HG03342 (cell line): ENCODE data around the gene RELT.
"Not testable (repeated sequence)": the region's sequence is repeated elsewhere in the genome, so short reads cannot be mapped to it uniquely, and the experiment has no call there.

Source experiments
- ATAC-seq: cut with Tn5 transposase; IDR thresholded peaks from one replicate; pipeline ENCODE4 v1.9.1; 2021; ENCODE audit warnings: mild to moderate bottlenecking, moderate library complexity; ENCODE audit not compliant: unreplicated experiment

RELT gene

DNA sequence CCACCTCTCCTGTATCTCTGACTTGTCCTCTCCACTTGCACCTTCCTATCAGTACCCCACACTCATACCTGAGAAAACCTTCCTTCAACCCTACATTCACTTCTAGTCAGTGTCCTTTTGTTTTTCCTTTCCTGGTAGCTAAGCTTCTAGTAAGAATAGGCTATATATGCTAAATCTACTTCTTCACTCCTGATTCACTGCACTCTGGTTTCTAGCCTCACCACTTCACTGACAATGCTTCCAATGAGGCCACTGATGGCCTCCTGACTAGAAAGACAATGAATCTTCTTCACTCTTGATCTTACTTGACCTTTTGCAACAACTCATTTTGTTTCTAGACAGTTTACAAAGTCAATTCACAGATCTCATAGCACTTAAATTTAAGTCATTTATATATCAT, 52.0 kb downstream of the RELT start:
- ATAC-seq = no peak

GRCh38 chr11:73428699-73429098, 52.5 kb downstream of the RELT start:
- ATAC-seq = no peak

DNA sequence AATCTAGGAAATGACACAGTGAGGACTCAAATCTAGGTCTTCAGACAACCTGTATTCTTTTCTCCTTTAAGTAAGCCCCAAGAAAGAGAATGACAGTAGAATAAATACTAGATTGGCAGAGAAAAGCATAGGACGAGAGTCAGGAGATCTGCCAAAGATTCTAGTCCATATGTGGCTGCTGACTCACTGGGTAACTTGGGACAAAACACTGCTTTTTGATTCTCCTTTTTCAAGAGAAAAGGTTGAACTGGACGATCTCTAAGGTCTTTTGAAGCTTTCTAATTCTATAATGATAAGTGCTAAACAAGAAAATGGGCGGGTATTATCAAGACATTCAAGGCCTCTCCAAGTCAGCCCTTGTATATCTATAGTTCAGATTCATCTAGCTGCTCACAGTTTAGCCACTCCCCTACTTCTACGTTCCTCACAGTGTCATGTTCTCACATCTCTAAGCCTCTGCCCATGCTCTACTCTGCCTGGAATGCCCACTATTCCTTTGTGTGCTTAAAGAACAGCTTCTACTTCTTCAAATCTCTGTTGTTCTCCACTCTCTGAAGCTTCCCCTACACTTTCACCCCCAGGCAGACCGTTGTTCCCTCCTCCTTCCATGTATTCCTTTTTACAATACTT, 53.0 kb downstream of the RELT start:
- no peak for ATAC-seq

DNA sequence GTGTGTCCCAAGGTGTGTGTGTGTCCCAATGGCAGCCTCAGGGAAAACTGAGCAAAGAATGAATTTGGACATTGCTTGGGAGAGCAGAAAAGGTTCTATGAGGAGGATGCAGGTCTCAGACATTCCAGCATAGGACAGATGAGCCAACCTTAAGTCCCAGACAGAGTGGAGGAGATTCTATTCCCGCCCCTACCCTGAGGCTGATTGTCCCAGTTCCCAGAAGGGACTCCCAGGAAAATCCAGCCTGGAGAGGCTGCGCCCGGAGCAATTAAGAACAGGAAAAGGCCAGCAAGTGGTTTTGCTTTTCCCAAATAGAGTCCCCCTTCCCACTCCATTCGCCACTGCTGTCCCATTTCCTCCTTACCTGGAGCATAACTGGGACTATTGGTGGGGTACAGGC, 54.1 kb downstream of the RELT start:
- no peak for ATAC-seq

DNA sequence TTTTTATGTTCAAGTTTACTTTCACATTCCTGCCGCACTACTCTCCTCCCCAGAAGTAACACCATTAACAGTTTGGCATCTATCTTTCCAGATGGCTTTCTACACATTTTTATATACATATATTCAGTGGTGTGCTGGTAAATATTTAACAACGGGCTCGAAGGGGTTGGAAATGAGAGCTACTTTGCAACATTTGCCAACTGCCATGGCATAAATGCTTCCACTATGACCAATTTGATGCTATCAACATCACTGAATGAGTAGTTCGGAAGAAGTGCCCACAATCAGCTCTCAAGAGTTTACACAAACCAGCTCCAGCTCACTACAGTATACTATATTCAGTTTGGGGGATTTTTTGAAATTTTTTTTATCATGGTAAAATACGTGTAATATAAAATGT, 55.2 kb downstream of the RELT start:
- no peak for ATAC-seq

- ATAC-seq = not testable (repeated sequence)
Observed at GRCh38 chr11:73436859-73437258, 60.7 kb downstream of the RELT start.

DNA sequence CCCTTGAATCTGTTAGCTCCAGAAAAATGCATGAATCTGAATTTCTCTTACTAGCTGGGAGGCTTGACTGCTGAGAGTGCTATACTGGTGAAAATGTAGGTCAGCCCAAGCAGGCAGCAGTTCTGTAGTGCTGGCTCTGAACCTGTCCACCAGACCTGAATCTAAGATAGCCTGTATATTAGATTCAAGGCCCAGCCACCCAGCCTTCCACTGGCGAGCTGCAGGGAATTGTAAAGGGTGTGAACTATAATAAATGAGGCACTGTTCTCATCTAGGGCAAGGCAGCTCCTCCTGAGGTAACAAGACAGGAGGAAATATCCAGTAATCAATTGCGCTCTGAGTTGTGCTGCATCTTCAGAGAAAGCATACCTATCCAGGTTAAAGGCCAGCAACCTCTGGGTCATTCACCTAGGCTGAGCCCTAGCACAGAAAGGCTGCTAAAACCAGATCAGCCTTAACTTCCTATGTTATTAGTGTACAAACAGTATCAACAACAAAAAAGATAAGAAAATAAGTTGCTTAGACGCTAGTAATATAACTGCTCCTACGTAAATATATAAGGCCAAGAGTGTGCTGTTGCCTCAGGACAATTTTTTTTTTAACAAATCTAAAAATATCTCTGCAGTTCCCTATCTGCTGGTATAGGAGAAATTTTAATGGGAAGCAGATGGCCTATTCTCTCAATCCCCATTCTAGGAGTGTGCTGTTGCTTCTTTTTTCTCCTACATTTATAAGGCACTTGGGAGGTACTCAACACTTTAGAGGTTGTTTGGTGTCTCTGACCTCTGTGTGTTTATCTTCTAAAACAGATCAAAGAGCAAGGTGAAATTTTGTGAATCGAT, 63.0 kb downstream of the RELT start:
- no peak for ATAC-seq

GRCh38 chr11:73445980-73446379, 69.8 kb downstream of the RELT start:
- ATAC-seq = no peak

GRCh38 chr11:73446766-73447165, 70.6 kb downstream of the RELT start:
- ATAC-seq = no peak
